Right lobe of liver (tissue), 4 donors: ENCODE data around the gene SUV39H1.

Source experiments
- POLR2A ChIP-seq: fragments of 450-650 bp; IDR thresholded peaks from one replicate; pipeline ENCODE4 v1.6.1; 2017; ENCODE audit warnings: antibody characterized with exemption, mild to moderate bottlenecking
- TF ChIP-seq, protein P1 (sequence below), 4 donors: fragments of 200-600 bp in 3 of 4; fragments of 450-650 bp in 1 of 4; IDR thresholded peaks; one replicate each; pipeline versions ENCODE4 v1.5.1 to v1.8.0; 2016 to 2022; ENCODE audit warnings: antibody characterized with exemption in 4 of 4, mild to moderate bottlenecking in 2 of 4
- donor health status: DM: no; HTN: no; CAD: no.
- donor health status: DM: no; HTN: no; CAD: no.
- donor health status: DM: no; HTN: yes; CAD: no.

DNA sequence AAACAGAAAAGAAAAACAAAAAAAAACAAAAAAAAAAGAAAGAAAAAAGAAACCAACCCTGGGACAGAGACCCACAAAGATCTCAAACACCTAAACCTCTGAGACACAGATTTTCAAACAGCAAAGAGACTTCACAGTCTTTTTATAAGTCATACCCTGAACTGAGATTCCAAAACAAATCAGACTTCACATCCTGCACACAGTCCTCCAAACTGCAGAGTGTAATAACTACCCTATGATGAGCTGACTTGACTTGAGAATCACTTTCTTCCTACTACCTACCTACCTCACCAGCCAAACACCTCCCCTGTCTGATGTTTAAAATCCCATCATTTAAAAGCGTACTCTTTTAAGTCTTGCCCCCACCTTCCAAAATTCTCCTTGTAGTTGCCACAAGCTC lies 39.8 kb downstream of the SUV39H1 start:
- TF ChIP-seq, protein P1, sequence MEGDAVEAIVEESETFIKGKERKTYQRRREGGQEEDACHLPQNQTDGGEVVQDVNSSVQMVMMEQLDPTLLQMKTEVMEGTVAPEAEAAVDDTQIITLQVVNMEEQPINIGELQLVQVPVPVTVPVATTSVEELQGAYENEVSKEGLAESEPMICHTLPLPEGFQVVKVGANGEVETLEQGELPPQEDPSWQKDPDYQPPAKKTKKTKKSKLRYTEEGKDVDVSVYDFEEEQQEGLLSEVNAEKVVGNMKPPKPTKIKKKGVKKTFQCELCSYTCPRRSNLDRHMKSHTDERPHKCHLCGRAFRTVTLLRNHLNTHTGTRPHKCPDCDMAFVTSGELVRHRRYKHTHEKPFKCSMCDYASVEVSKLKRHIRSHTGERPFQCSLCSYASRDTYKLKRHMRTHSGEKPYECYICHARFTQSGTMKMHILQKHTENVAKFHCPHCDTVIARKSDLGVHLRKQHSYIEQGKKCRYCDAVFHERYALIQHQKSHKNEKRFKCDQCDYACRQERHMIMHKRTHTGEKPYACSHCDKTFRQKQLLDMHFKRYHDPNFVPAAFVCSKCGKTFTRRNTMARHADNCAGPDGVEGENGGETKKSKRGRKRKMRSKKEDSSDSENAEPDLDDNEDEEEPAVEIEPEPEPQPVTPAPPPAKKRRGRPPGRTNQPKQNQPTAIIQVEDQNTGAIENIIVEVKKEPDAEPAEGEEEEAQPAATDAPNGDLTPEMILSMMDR (IDR thresholded peaks at IDR 0.05): no peak
- no peak for TF ChIP-seq POLR2A
